K562 (cell line): ENCODE results near the gene SDR39U1.

Experiments used
- DNMT1 ChIP-seq: fragments of 450-650 bp; IDR thresholded peaks from 2 replicates; pipeline ENCODE4 v1.6.1; 2016; ENCODE audit warnings: antibody characterized with exemption, mild to moderate bottlenecking
- KLF1 ChIP-seq: fragments of 450-650 bp; IDR thresholded peaks from 2 replicates; pipeline ENCODE4 v1.6.1; 2016; ENCODE audit warnings: missing genetic modification characterization, missing compliant biosample characterization
- NR2C2 ChIP-seq, 2 experiments: fragments of 200-800 bp in 1 of 2; sonication (Bioruptor generic) in 1 of 2; sonication (generic) in 1 of 2; formaldehyde crosslinking in 1 of 2; IDR thresholded peaks; 2 replicates each; pipeline versions ENCODE4 v1.6.1 to v1.8.0; 2016 to 2022; ENCODE audit warnings: mild to moderate bottlenecking in 1 of 2, missing compliant biosample characterization in 1 of 2, missing genetic modification characterization in 1 of 2, missing genetic modification reagents in 1 of 2
- SMARCA4 ChIP-seq: fragments of 450-650 bp; IDR thresholded peaks from 2 replicates; pipeline ENCODE4 v1.6.1; 2016
- SOX6 ChIP-seq: fragments of 450-650 bp; IDR thresholded peaks from 2 replicates; pipeline ENCODE4 v1.6.1; 2014; ENCODE audit warnings: mild to moderate bottlenecking
- TF ChIP-seq, protein P1 (sequence below), 3 experiments: IDR thresholded peaks in 2 of 3; conservative IDR thresholded peaks in 1 of 3; 2 replicates each; pipeline ENCODE4 v1.5.1; 2011 to 2012; ENCODE audit warnings: low read length in 3 of 3, mild to moderate bottlenecking in 3 of 3, control low read depth in 2 of 3, improper control_type of control experiment in 1 of 3, inconsistent platforms in 1 of 3, low read depth in 1 of 3, mixed read lengths in 1 of 3, moderate library complexity in 1 of 3; ENCODE audit not compliant: insufficient read depth in 2 of 3
- TF ChIP-seq, protein P2 (sequence below), 2 experiments: fragments of 450-650 bp in 1 of 2; sonication (generic) in 1 of 2; formaldehyde crosslinking in 1 of 2; IDR thresholded peaks; 2 replicates each; pipeline versions ENCODE4 v1.7.1 to v1.9.0; 2016 to 2022; ENCODE audit warnings: inconsistent platforms in 1 of 2, mild to moderate bottlenecking in 1 of 2, missing genetic modification reagents in 1 of 2

DNA sequence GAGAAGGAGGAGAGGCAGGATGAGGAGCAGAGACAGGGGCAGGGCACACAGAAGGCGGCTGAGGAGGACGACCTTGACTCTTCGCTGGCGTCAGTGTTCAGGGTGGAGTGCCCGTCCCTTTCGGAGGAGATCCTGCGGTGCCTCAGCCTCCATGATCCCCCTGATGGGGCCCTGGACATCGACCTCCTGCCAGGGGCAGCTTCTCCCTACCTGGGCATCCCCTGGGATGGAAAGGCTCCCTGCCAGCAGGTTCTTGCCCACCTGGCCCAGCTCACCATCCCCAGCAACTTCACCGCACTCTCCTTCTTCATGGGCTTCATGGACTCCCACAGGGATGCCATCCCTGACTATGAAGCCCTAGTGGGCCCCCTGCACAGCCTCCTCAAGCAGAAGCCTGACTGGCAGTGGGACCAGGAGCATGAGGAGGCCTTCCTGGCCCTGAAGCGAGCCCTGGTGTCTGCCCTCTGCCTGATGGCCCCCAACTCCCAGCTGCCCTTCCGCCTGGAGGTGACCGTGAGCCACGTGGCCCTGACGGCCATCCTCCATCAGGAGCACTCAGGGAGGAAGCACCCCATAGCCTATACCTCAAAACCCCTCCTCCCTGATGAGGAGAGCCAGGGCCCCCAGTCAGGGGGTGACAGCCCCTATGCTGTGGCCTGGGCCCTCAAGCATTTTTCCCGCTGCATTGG, 27.7 kb downstream of the SDR39U1 start:
- TF ChIP-seq NR2C2 (CRISPR knock-in tag; IDR thresholded peaks at IDR 0.05) (no peak), NR2C2 (tag; IDR thresholded peaks at IDR 0.05) (no peak), SMARCA4 (no peak), SOX6 (no peak), KLF1 (tag) (no peak), DNMT1 (no peak)
- TF ChIP-seq, protein P1, sequence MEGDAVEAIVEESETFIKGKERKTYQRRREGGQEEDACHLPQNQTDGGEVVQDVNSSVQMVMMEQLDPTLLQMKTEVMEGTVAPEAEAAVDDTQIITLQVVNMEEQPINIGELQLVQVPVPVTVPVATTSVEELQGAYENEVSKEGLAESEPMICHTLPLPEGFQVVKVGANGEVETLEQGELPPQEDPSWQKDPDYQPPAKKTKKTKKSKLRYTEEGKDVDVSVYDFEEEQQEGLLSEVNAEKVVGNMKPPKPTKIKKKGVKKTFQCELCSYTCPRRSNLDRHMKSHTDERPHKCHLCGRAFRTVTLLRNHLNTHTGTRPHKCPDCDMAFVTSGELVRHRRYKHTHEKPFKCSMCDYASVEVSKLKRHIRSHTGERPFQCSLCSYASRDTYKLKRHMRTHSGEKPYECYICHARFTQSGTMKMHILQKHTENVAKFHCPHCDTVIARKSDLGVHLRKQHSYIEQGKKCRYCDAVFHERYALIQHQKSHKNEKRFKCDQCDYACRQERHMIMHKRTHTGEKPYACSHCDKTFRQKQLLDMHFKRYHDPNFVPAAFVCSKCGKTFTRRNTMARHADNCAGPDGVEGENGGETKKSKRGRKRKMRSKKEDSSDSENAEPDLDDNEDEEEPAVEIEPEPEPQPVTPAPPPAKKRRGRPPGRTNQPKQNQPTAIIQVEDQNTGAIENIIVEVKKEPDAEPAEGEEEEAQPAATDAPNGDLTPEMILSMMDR (IDR thresholded peaks at IDR 0.05 in 2 of 3, conservative IDR thresholded peaks at IDR 0.05 in 1 of 3; ENCODE audit: insufficient read depth in 2 of 3, low read depth in 1 of 3, low read length in 3 of 3), result no peak
- TF ChIP-seq, protein P2, sequence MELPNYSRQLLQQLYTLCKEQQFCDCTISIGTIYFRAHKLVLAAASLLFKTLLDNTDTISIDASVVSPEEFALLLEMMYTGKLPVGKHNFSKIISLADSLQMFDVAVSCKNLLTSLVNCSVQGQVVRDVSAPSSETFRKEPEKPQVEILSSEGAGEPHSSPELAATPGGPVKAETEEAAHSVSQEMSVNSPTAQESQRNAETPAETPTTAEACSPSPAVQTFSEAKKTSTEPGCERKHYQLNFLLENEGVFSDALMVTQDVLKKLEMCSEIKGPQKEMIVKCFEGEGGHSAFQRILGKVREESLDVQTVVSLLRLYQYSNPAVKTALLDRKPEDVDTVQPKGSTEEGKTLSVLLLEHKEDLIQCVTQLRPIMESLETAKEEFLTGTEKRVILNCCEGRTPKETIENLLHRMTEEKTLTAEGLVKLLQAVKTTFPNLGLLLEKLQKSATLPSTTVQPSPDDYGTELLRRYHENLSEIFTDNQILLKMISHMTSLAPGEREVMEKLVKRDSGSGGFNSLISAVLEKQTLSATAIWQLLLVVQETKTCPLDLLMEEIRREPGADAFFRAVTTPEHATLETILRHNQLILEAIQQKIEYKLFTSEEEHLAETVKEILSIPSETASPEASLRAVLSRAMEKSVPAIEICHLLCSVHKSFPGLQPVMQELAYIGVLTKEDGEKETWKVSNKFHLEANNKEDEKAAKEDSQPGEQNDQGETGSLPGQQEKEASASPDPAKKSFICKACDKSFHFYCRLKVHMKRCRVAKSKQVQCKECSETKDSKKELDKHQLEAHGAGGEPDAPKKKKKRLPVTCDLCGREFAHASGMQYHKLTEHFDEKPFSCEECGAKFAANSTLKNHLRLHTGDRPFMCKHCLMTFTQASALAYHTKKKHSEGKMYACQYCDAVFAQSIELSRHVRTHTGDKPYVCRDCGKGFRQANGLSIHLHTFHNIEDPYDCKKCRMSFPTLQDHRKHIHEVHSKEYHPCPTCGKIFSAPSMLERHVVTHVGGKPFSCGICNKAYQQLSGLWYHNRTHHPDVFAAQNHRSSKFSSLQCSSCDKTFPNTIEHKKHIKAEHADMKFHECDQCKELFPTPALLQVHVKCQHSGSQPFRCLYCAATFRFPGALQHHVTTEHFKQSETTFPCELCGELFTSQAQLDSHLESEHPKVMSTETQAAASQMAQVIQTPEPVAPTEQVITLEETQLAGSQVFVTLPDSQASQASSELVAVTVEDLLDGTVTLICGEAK (IDR thresholded peaks at IDR 0.05), result no peak
- TF ChIP-seq, protein P2 (CRISPR knock-in tag; IDR thresholded peaks at IDR 0.05), result no peak
